Hepatocyte (in vitro differentiated cells): ENCODE results near the gene PKN2.

Experiments
- EZH2 ChIP-seq: fragments of 200-600 bp; sonication (generic); IDR thresholded peaks from 2 replicates; pipeline ENCODE4 v1.6.1; 2016; ENCODE audit warnings: antibody characterized with exemption, mild to moderate bottlenecking, borderline replicate concordance
- EZH2phosphoT487 ChIP-seq: fragments of 200-600 bp; sonication (generic); IDR thresholded peaks from one replicate; pipeline ENCODE4 v1.6.1; 2018; ENCODE audit warnings: antibody characterized with exemption, mild to moderate bottlenecking, low read depth, moderate library complexity; ENCODE audit not compliant: unreplicated experiment, severe bottlenecking
- TF ChIP-seq, protein P1 (sequence below): fragments of 200-600 bp; sonication (generic); IDR thresholded peaks from 2 replicates; pipeline ENCODE4 v1.5.1; 2016; ENCODE audit warnings: antibody characterized with exemption, mild to moderate bottlenecking; ENCODE audit not compliant: poor library complexity

DNA sequence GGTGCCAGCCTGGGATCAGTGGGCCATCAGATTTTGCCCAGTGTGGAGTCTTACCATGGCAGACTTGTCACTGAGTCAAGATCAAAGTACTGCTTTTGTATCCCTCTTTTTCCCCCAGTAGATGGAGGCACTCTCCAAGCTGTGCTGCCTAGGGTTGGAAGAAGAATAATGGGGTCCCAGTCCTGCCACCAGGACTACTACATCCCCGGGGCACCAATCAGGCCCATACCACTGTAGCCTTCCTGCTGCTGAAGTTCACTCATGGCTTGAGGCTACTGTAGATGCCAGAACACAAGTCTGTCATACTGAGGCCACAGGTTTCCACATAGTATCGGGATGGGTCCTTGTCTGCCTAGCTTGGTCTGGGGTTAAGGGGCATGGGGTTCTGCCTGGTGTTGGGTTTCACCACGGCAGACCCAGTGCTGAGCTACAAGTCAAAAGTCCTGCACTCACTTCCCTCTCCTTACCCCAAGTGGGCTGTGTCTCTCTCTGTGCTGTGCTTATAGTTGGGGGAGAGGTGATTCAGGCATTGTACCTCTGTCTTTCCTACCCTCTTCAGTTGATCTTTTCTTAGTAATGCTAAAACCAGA is 53.4 kb downstream of the PKN2 start:
- TF ChIP-seq, protein P1, sequence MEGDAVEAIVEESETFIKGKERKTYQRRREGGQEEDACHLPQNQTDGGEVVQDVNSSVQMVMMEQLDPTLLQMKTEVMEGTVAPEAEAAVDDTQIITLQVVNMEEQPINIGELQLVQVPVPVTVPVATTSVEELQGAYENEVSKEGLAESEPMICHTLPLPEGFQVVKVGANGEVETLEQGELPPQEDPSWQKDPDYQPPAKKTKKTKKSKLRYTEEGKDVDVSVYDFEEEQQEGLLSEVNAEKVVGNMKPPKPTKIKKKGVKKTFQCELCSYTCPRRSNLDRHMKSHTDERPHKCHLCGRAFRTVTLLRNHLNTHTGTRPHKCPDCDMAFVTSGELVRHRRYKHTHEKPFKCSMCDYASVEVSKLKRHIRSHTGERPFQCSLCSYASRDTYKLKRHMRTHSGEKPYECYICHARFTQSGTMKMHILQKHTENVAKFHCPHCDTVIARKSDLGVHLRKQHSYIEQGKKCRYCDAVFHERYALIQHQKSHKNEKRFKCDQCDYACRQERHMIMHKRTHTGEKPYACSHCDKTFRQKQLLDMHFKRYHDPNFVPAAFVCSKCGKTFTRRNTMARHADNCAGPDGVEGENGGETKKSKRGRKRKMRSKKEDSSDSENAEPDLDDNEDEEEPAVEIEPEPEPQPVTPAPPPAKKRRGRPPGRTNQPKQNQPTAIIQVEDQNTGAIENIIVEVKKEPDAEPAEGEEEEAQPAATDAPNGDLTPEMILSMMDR, result no peak
- no peak for TF ChIP-seq EZH2
- no peak for TF ChIP-seq EZH2phosphoT487
